Gastrocnemius medialis (tissue), 4 donors: ENCODE data around the gene SPATA12.

Source experiments
- CTCF ChIP-seq, 5 experiments: fragments of 450-650 bp in 3 of 5; fragments of 200-600 bp in 2 of 5; sonication (generic) in 2 of 5; IDR thresholded peaks in 4 of 5; conservative IDR thresholded peaks in 1 of 5; 1 replicate in 4 of 5; 2 replicates in 1 of 5; pipeline ENCODE4 v1.5.1; 2016 to 2019; ENCODE audit warnings: antibody characterized with exemption in 5 of 5, mild to moderate bottlenecking in 3 of 5, moderate library complexity in 3 of 5
- POLR2A ChIP-seq, 2 donors: fragments of 450-650 bp; IDR thresholded peaks; one replicate each; pipeline ENCODE4 v1.6.1; 2017; ENCODE audit warnings: antibody characterized with exemption in 2 of 2, mild to moderate bottlenecking in 2 of 2, moderate library complexity in 2 of 2

DNA sequence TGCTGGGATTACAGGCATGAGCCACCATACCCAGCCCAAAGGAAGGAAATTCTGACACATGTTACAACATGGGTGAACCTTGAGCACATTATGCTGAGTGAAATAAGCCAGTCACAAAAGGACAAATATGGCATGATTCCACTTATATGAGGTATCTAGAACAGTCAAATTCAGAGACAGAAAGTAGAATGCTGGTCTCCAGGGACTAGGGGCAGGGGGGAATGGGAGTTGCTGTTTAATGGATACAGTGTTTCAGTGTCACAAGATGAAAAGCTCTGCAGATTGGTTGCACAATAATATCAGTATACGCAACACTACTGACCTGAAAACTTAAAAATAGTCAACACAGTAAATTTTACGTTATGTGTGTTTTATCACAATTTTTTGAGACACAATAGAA is 4.1 kb downstream of the SPATA12 start:
- TF ChIP-seq POLR2A (IDR thresholded peaks at IDR 0.05) (no peak), CTCF (IDR thresholded peaks at IDR 0.05 in 4 of 5, conservative IDR thresholded peaks at IDR 0.05 in 1 of 5) (no peak)
